Right lobe of liver (tissue), 4 donors: ENCODE measurements around the gene ZNF547.

ENCODE experiments used
- CTCF ChIP-seq, 4 donors: fragments of 200-600 bp in 3 of 4; fragments of 450-650 bp in 1 of 4; IDR thresholded peaks; one replicate each; pipeline versions ENCODE4 v1.5.1 to v1.8.0; 2016 to 2022; ENCODE audit warnings: antibody characterized with exemption in 4 of 4, mild to moderate bottlenecking in 2 of 4
- POLR2A ChIP-seq: fragments of 450-650 bp; IDR thresholded peaks from one replicate; pipeline ENCODE4 v1.6.1; 2017; ENCODE audit warnings: antibody characterized with exemption, mild to moderate bottlenecking
- donor health status: DM: no; HTN: no; CAD: no.
- donor health status: DM: no; HTN: no; CAD: no.
- donor health status: DM: no; HTN: yes; CAD: no.

DNA sequence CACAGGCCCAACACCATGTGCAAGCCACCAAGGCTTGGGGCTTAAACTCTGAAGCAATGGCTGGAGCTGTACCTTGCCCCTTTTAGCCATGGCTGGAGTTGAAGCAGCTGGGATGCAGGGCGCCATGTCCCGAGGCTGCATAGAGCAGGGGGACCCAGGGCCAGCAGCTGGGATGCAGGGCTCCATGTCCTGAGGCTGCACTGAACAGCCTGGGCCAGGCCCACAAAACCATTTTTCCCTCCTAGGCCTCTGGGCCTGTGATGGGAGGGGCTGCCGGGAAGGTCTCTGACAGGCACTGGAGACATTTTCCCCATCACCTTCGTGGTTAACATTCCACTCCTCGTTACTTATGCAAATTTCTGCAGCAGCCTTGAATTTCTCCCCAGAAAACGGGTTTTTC, 10.8 kb downstream of the ZNF547 start:
- TF ChIP-seq CTCF (IDR thresholded peaks at IDR 0.05) (no peak), POLR2A (no peak)
